ENCODE measurements around the gene ARL9. TPM values are rescaled to one million over a fixed set of nuclear protein-coding genes. Genes with fewer than 3 reads are reported as not detected.
"Not testable (repeated sequence)": the region's sequence is repeated elsewhere in the genome, so short reads cannot be mapped to it uniquely, and the experiment has no call there.

The ARL9 gene, protein sequence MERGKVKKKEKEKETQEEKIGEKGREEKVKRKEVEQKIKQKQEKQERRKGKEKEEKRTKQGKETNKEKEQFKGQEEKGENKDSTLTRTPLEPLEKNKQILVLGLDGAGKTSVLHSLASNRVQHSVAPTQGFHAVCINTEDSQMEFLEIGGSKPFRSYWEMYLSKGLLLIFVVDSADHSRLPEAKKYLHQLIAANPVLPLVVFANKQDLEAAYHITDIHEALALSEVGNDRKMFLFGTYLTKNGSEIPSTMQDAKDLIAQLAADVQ
- not detected in 2 replicates for total RNA-seq (2014; rRNA removed; shearing (Covaris generic))
- 0.10 TPM in 1 of 2 replicates, not detected in the other for polyA plus RNA-seq (2015; cell fraction: cytosol; rRNA removed)
- 0.36 TPM in 1 of 2 replicates, not detected in the other for polyA plus RNA-seq (2015; cell fraction: nucleus; rRNA removed)

DNA sequence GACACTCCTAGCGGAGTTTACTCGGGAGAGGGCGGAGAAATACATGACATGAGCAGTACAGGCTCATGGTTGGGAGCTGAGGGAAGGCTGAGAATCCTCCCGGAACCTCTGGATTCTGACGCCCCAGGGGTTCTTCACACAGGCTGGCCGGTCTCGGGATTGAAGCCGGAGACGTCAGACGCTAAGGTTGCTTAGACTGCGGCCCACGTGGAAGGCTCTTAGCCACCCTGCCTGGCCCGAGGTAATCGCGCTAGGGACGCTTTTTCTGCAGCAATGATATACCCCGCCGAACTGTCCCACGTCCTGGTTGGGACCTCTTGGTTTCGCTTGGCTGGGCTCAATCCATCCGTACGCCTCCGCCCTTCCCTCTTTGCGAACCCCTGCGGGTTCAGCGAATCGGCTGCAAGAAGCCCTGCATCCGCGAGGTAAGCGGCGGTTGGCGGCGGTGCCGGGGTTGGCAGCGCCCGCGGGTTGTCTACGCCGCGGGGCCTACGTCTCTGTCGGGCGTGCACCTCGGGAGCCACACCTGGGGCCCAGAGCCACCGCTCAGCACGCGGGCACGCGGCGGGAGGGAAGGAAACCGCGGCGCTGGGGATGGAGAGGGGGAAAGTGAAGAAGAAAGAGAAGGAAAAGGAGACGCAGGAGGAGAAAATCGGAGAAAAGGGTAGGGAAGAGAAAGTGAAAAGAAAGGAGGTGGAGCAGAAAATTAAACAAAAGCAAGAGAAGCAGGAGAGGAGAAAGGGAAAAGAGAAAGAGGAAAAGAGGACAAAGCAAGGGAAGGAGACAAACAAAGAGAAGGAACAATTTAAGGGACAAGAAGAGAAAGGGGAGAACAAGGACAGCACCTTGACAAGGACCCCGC is at the start of gene ARL9:
Gene ARL9, plus strand, starts transcription at position 523 of the 862 bp plus-strand sequence. Its CDS starts 72 bp downstream, at position 595.
- peak; percentile 10 for DNase-seq (ENCODE audit: low read depth, low spot score)
- in situ Hi-C loops (cut with HindIII; ENCODE audit: low pct_unique_long_range_greater_than_20kb, low sequenced_read_pairs), result no loop called here

- in situ Hi-C loops (cut with HindIII; ENCODE audit: low pct_unique_long_range_greater_than_20kb, low sequenced_read_pairs), result no loop called here
- DNase-seq (ENCODE audit: low read depth, low spot score), result no peak
Observed at GRCh38 chr4:56460085-56460484, 45.5 kb upstream of the ARL9 start.

GRCh38 chr4:56462157-56462556 is 43.4 kb upstream of the ARL9 start:
- in situ Hi-C loops (cut with HindIII; ENCODE audit: low pct_unique_long_range_greater_than_20kb, low sequenced_read_pairs), result no loop called here
- DNase-seq (ENCODE audit: low read depth, low spot score), result no peak

DNA sequence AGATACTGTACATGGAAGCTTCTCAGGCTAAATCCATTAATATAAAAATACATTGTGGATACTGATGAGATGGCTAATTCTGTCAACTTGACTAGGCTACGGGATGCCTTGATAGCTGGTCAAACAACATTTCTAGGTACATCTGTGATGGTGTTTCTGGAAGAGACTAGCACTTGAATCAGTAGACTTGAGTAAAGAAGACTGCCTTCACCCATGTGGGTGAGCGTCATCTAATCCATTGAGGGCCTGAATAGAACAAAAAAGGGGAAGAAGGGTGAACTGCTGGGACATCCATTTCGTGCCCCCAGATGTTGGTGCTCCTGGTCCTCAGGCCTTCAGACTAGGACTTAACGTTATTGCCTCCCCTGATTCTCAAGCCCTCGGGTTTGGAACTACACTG is 41.9 kb upstream of the ARL9 start:
- DNase-seq (ENCODE audit: low read depth, low spot score), result no peak
- in situ Hi-C loops (cut with HindIII; ENCODE audit: low pct_unique_long_range_greater_than_20kb, low sequenced_read_pairs), result no loop called here

DNA sequence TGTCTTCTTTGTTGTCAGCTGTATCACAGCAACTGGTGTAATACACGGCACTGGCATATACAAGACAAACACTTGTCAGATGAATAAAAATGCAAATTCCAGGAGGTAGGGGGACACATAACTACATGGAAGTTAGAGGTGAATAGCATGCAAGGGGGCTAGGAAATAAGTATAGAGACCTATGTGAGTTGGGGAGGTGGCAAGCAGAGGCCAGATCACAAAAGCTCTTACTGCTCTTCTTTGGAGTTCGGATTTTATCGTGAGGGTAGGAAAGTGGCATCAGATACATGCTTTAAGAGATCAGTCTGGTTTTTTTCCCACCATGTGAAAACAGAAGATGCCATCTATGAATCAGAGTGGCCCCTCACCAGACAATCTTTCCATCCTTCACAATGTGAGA is 41.0 kb upstream of the ARL9 start:
- in situ Hi-C loops (cut with HindIII; ENCODE audit: low pct_unique_long_range_greater_than_20kb, low sequenced_read_pairs), result no loop called here
- no peak for DNase-seq (ENCODE audit: low read depth, low spot score)

GRCh38 chr4:56465599-56466295 is 39.8 kb upstream of the ARL9 start:
- in situ Hi-C loops (cut with HindIII; ENCODE audit: low pct_unique_long_range_greater_than_20kb, low sequenced_read_pairs), result no loop called here
- no peak for DNase-seq (ENCODE audit: low read depth, low spot score)

DNA sequence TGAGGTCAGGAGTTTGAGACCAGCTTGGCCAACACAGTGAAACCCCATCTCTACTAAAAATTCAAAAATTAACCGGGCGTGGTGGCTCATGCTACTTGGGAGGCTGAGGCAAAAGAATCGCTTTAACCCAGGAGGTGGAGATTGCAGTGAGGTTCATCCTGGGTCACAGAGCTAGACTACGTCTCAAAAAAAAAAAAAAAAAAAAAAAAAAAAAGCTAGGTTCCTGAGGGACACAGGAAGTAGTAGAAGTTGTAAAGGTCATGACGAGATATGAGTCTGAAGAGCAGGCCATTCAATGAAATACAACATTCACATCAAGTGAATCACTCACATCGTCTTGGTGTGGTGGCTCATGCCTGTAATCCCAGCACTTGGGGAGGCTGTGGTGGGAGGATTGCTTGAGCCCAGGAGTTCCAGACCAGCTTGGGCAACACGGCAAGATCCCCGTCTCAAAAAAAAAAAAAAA is 39.3 kb upstream of the ARL9 start:
- DNase-seq (ENCODE audit: low read depth, low spot score), result peak; percentile 64
- in situ Hi-C loops (cut with HindIII; ENCODE audit: low pct_unique_long_range_greater_than_20kb, low sequenced_read_pairs), result not testable (repeated sequence)

- DNase-seq (ENCODE audit: low read depth, low spot score), result no peak
- in situ Hi-C loops (cut with HindIII; ENCODE audit: low pct_unique_long_range_greater_than_20kb, low sequenced_read_pairs), result no loop called here
Observed at GRCh38 chr4:56466910-56467283, 38.7 kb upstream of the ARL9 start.

- peak; percentile 81 for DNase-seq (ENCODE audit: low read depth, low spot score)
- in situ Hi-C loops (cut with HindIII; ENCODE audit: low pct_unique_long_range_greater_than_20kb, low sequenced_read_pairs), result no loop called here
Observed at GRCh38 chr4:56467284-56468096, 38.1 kb upstream of the ARL9 start, which contains the start of gene SRP72. Gene SRP72 (plus strand): TSS chr4:56467617. CDS start chr4:56467636, 19 bp downstream.

DNA sequence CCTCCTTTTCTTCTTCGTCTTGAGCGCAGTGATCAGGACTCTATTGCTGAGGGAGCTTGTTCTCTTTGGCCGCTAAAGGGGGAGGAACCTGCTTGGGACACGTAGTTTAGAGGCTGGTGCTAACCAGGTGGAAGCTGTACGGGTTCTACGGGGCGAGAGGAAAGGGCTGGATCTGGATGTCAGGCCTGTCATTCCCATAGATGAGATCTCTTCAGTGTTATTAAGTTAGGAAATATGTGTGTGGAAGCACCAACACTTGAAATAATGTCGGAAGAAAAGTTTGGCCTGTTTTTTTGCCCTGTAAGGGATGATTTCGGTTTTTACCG is 37.5 kb upstream of the ARL9 start:
- DNase-seq (ENCODE audit: low read depth, low spot score), result peak; percentile 35
- in situ Hi-C loops (cut with HindIII; ENCODE audit: low pct_unique_long_range_greater_than_20kb, low sequenced_read_pairs), result no loop called here

GRCh38 chr4:56469489-56470210 is 35.9 kb upstream of the ARL9 start:
- DNase-seq (ENCODE audit: low read depth, low spot score), result no peak
- in situ Hi-C loops (cut with HindIII; ENCODE audit: low pct_unique_long_range_greater_than_20kb, low sequenced_read_pairs), result no loop called here

DNA sequence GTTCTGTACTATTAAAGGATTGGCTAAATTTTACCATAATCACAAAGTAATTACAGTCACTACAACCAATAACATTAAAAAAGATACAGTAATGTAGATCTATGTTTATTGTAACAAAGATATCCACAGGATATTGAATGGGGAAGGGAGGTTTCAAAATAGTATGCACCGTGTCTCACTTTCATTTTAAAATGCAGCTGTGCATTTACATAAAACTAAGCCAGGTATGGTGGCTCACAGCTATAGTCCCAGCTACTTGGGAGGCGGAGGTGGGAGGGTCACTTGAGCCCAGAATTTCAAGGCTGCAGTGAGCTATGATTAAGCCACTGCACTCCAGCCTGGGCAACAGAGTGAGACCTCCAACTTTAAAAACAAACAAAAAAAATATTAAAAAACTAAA is 29.7 kb upstream of the ARL9 start:
- no peak for DNase-seq (ENCODE audit: low read depth, low spot score)
- in situ Hi-C loops (cut with HindIII; ENCODE audit: low pct_unique_long_range_greater_than_20kb, low sequenced_read_pairs), result no loop called here

DNA sequence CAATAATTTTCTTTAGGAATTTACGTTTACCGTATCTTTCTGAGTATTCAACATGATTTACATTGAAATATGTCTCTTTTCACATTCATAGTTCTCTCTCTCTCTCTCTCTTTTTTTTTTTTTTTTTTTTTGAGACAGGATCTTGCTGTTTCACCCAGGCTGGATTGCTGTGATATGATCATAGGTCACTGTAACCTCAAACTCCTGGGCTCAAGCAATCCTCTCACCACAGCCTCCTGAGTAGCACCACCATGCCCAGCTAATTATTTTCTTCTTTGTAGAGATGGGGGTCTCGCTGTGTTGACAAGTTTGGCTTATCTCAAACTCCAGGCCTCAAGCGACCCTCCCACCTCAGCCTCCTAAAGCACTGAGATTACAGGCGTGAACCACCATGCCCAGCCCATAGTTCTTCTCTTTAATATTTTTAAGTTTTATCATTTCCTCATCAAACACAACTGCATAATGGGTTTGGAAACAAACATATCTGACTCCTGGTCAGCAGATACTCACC is 28.3 kb upstream of the ARL9 start:
- DNase-seq (ENCODE audit: low read depth, low spot score), result no peak
- in situ Hi-C loops (cut with HindIII; ENCODE audit: low pct_unique_long_range_greater_than_20kb, low sequenced_read_pairs), result no loop called here

DNA sequence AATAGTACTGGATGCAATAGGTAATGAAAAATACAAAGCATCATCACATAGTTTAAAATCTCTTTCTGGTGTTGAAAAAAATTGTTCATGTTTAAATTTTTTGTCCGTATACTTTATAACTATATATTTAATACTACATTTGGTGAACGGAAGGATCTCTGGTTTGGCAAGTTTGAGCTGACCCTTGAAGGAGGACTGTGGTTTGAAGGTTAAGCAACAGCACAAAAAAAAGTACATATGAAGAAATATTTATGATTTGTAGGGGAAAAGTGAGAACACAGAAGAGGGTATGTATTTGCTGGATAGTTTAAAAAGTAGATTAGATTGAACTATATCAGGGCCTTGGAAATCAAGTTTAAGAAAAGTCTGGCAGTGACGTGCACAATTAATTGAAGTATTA is 24.9 kb upstream of the ARL9 start:
- in situ Hi-C loops (cut with HindIII; ENCODE audit: low pct_unique_long_range_greater_than_20kb, low sequenced_read_pairs), result no loop called here
- DNase-seq (ENCODE audit: low read depth, low spot score), result no peak

DNA sequence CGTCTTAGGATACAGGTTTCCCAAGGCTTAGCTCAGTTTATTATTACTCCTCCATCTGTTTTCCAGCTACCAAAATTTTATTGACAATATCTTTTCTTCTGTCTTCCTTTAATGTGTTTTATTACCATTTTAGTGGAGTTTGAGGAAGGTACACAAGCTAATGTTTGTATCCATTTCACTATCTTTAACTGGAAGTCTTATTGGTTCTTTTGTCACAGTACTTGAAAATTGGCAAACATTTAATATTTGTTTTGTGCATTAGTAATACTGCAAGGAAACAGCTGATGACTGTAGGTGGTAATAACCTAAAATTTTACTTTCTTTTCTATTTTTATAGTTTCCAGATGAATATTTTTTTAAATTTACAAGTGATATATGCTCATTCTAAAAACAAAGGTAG is 9.3 kb upstream of the ARL9 start:
- no peak for DNase-seq (ENCODE audit: low read depth, low spot score)
- in situ Hi-C loops (cut with HindIII; ENCODE audit: low pct_unique_long_range_greater_than_20kb, low sequenced_read_pairs), result no loop called here

DNA sequence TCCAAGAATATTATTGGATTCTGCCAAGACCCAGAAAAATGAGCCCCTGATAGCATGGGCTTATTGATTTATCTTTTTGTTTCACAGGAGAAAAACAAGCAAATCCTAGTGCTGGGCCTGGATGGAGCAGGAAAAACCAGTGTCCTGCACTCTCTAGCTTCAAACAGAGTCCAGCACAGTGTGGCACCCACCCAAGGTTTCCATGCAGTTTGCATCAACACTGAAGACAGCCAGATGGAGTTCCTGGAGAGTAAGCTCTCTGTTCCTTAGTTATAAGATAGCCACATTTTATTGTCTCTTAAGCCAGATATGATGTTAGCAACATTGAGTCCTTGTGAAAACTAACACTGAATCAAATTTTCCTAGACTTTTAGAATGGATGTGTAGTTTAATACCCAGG is 5.5 kb downstream of the ARL9 start:
- in situ Hi-C loops (cut with HindIII; ENCODE audit: low pct_unique_long_range_greater_than_20kb, low sequenced_read_pairs), result no loop called here
- DNase-seq (ENCODE audit: low read depth, low spot score), result no peak

DNA sequence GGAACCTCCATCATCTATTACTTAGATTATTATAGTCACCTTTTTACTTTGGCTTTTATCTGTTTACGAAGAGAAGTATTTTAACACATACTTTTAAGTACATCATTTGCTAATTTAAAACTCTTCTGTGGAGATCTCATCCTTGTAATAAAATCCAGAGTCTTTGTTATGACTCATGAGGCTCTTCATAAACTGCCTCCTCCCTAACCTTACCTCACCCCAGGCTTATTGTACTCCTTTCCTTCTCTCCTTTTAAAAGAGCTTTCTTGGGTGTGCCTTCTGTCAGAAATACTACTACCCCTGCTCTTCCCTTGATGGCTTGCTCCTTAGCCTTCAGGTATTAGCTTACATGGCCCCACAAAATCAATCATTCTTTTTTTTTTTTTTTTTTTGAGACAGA is 6.6 kb downstream of the ARL9 start:
- DNase-seq (ENCODE audit: low read depth, low spot score), result no peak
- in situ Hi-C loops (cut with HindIII; ENCODE audit: low pct_unique_long_range_greater_than_20kb, low sequenced_read_pairs), result no loop called here
